OCI-LY7 (cell line): Measurements from ENCODE around the gene CCDC38. TPM values are rescaled to one million over a fixed set of nuclear protein-coding genes. Genes with fewer than 3 reads are reported as not detected.

Experiments
- BruUV-seq: library from RNA; stranded (reverse); fragments of 400-500 nt; replicated peaks from 2 replicates; lab custom pipeline; 2021; lab: Mats Ljungman, UMichigan
- CTCF ChIA-PET: fragments of 300-600 bp; sonication (Branson Sonifier 250); formaldehyde crosslinking; loops from one replicate; lab custom pipeline; 2022; ENCODE audit warnings: antibody characterized with exemption; ENCODE audit not compliant: unreplicated experiment; lab: Charles Lee
- POLR2A ChIA-PET: fragments of 300-600 bp; sonication (Branson Sonifier 250); formaldehyde crosslinking; loops from one replicate; lab custom pipeline; 2022; ENCODE audit warnings: antibody characterized with exemption; lab: Charles Lee
- DNase-seq: peaks from one replicate; pipeline ENCODE4 v3.0.0-alpha.2; 2015; ENCODE audit warnings: low spot score
- H2AFZ ChIP-seq: fragments of 200-600 bp; sonication (generic), shearing (Covaris generic); 2 replicates; pipeline ENCODE4 v1.6.1; 2014; ENCODE audit warnings: mild to moderate bottlenecking, antibody characterized with exemption, low read length, moderate library complexity
- H3K27ac ChIP-seq: fragments of 200-600 bp; sonication (generic); 2 replicates; pipeline ENCODE4 v1.5.1; 2014; ENCODE audit warnings: mixed run types, low read depth, mild to moderate bottlenecking, moderate library complexity, low read length, inconsistent platforms; ENCODE audit not compliant: poor library complexity, severe bottlenecking
- H3K36me3 ChIP-seq: fragments of 200-600 bp; sonication (generic); 2 replicates; pipeline ENCODE4 v1.6.1; 2014; ENCODE audit warnings: mild to moderate bottlenecking, antibody characterized with exemption, low read length, moderate library complexity, mixed read lengths; ENCODE audit not compliant: insufficient read depth
- H3K4me1 ChIP-seq: fragments of 200-600 bp; sonication (generic); 2 replicates; pipeline ENCODE4 v1.5.1; 2014; ENCODE audit warnings: mild to moderate bottlenecking, low read length; ENCODE audit not compliant: insufficient read depth, poor library complexity, severe bottlenecking
- H3K4me2 ChIP-seq: fragments of 200-600 bp; sonication (generic); 2 replicates; pipeline ENCODE4 v1.6.1; 2014; ENCODE audit warnings: mild to moderate bottlenecking, low read length
- H3K4me3 ChIP-seq: fragments of 200-600 bp; sonication (generic); 2 replicates; pipeline ENCODE4 v1.5.1; 2014; ENCODE audit warnings: mild to moderate bottlenecking, low read depth, low read length; ENCODE audit not compliant: poor library complexity, severe bottlenecking
- H3K79me2 ChIP-seq: fragments of 200-600 bp; sonication (generic); 2 replicates; pipeline ENCODE4 v1.6.1; 2016; ENCODE audit warnings: low read depth, mild to moderate bottlenecking, low read length, moderate library complexity, mixed read lengths; ENCODE audit not compliant: insufficient read depth
- H3K9me2 ChIP-seq: fragments of 200-600 bp; sonication (generic); 2 replicates; pipeline ENCODE4 v1.6.1; 2016; ENCODE audit warnings: mild to moderate bottlenecking, low read length, mixed read lengths; ENCODE audit not compliant: insufficient read depth
- H3K9me3 ChIP-seq: fragments of 200-600 bp; sonication (generic); 2 replicates; pipeline ENCODE4 v1.6.1; 2014; ENCODE audit warnings: mild to moderate bottlenecking, mixed run types, low read length, mixed read lengths
- H4K20me1 ChIP-seq: fragments of 200-600 bp; sonication (generic); 2 replicates; pipeline ENCODE4 v1.6.1; 2014; ENCODE audit warnings: mild to moderate bottlenecking, antibody characterized with exemption, low read length, moderate library complexity, mixed read lengths; ENCODE audit not compliant: insufficient read depth
- CTCF ChIP-seq: fragments of 200-600 bp; sonication (generic); conservative IDR thresholded peaks from 2 replicates; pipeline ENCODE4 v1.5.1; 2014; ENCODE audit warnings: mild to moderate bottlenecking, antibody characterized with exemption, low read length, moderate library complexity, mixed read lengths
- EZH2phosphoT487 ChIP-seq: fragments of 200-600 bp; sonication (generic); IDR thresholded peaks from 2 replicates; pipeline ENCODE4 v1.6.1; 2018; ENCODE audit warnings: low read depth, borderline replicate concordance, mild to moderate bottlenecking, mixed run types, antibody characterized with exemption, low read length, moderate library complexity, mixed read lengths
- intact Hi-C: fragments of 100-400 bp; cut with micrococcal nuclease; formaldehyde crosslinking; loops from one replicate; pipeline ENCODE4 v1.10.0; 2022; ENCODE audit not compliant: unreplicated experiment
- total RNA-seq, 2 experiments: library from RNA; depleted of rRNA in 1 of 2; stranded (reverse); fragments of >200 nt in 1 of 2; shearing (Covaris generic) in 1 of 2; gene quantifications; 2 replicates each; pipeline ENCODE4 v1.2.3, GENCODE V29; 2014 to 2022

Gene CCDC38
- total RNA-seq, 2 experiments from 2014 or later = 0.16 to 0.99 TPM

- BruUV-seq = no TSS peak
- Histone ChIP-seq H3K4me3 (no peak overlapping the region), H3K36me3 (no peaks in the 10 kb centered on the region), H3K79me2 (no peaks in the 10 kb centered on the region), H3K4me1 (no peaks in the 10 kb centered on the region), H3K9me2 (no peaks in the 10 kb centered on the region), H3K4me2 (no peak overlapping the region), H3K9me3 (no peaks in the 10 kb centered on the region), H3K27ac (no peak overlapping the region), H2AFZ (no peak overlapping the region), H4K20me1 (no peaks in the 10 kb centered on the region)
- DNase-seq = no peak
- CTCF ChIA-PET = interaction anchor here (1.3 kb wide), 1 partner anchor 9 kb away, joined by 3 read pairs; no protein-coding TSS in a partner anchor
- no peak for TF ChIP-seq EZH2phosphoT487
- TF ChIP-seq CTCF = no peak
- POLR2A ChIA-PET = interaction anchor here (1.5 kb wide), 1 partner anchor 9 kb away, joined by 5 read pairs; no protein-coding TSS in a partner anchor
- intact Hi-C loops = loop anchor here (10.0 kb wide), 2 partner anchors 285 to 365 kb away; no protein-coding TSS in a partner anchor
Observed at GRCh38 chr12:95989504-95990123, 47.2 kb upstream of the CCDC38 start.

- no TSS peak for BruUV-seq
- ChIA-PET POLR2A (interaction anchor here (0.6 to 0.8 kb wide), 2 partner anchors 33 to 48 kb away, joined by 3 read pairs; no protein-coding TSS in a partner anchor), CTCF (no interaction called here)
- H3K27ac ChIP-seq = no peak overlapping the region
- no peak for DNase-seq
- intact Hi-C loops = no loop called here
- H3K4me1 ChIP-seq = no peaks in the 10 kb centered on the region
- H4K20me1 ChIP-seq = no peaks in the 10 kb centered on the region
- TF ChIP-seq EZH2phosphoT487 (no peak), CTCF (no peak)
- no peaks in the 10 kb centered on the region for H3K9me3 ChIP-seq
- H3K79me2 ChIP-seq = no peaks in the 10 kb centered on the region
- H2AFZ ChIP-seq = no peak overlapping the region
- H3K4me2 ChIP-seq = no peak overlapping the region
- H3K9me2 ChIP-seq = no peaks in the 10 kb centered on the region
- no peak overlapping the region for H3K4me3 ChIP-seq
- H3K36me3 ChIP-seq = no peaks in the 10 kb centered on the region
Observed at GRCh38 chr12:95988506-95989275, 46.3 kb upstream of the CCDC38 start.
